ENCODE results near the gene LRP2.

DNA sequence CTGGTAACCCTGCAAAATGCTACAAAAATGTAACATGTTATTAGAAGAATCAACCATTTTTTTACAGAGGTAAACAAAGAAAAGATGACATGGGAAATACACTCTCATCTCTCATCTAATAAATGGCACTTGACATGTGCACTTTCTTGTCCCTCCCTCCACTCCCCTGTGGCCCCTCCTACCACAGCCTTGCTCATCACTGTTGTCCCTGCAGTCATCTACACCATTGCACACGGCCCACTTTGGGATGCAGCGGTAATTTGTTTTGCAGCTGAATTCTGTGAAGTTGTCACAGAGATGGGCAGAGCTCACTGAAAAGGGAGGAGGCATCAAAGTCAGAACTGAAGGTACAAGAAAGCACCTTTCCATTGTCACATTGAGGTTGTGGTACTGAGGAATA, 189.4 kb downstream of the LRP2 start:
- TF ChIP-seq, protein P1, sequence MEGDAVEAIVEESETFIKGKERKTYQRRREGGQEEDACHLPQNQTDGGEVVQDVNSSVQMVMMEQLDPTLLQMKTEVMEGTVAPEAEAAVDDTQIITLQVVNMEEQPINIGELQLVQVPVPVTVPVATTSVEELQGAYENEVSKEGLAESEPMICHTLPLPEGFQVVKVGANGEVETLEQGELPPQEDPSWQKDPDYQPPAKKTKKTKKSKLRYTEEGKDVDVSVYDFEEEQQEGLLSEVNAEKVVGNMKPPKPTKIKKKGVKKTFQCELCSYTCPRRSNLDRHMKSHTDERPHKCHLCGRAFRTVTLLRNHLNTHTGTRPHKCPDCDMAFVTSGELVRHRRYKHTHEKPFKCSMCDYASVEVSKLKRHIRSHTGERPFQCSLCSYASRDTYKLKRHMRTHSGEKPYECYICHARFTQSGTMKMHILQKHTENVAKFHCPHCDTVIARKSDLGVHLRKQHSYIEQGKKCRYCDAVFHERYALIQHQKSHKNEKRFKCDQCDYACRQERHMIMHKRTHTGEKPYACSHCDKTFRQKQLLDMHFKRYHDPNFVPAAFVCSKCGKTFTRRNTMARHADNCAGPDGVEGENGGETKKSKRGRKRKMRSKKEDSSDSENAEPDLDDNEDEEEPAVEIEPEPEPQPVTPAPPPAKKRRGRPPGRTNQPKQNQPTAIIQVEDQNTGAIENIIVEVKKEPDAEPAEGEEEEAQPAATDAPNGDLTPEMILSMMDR (IDR thresholded peaks at IDR 0.05), result no peak
- TF ChIP-seq POLR2A (IDR thresholded peaks at IDR 0.05) (no peak), EP300 (IDR thresholded peaks at IDR 0.05) (no peak)
